HUES6 (cell line): ENCODE data around the gene ZNF862.
A peak's percentile ranks its signal among the peaks of the same experiment; 100 is the strongest.

Experiments used
- H3K27ac ChIP-seq: 2 replicates; pipeline ENCODE4 v1.7.0; 2013; ENCODE audit warnings: low read depth, mild to moderate bottlenecking, low read length, inconsistent platforms
- H3K27me3 ChIP-seq: 2 replicates; pipeline ENCODE4 v1.6.1; 2013; ENCODE audit warnings: low read length; ENCODE audit not compliant: control insufficient read depth, insufficient read depth
- H3K36me3 ChIP-seq: 2 replicates; pipeline ENCODE4 v1.6.1; 2013; ENCODE audit warnings: low read length; ENCODE audit not compliant: control insufficient read depth, insufficient read depth
- H3K4me1 ChIP-seq: 2 replicates; pipeline ENCODE4 v1.6.1; 2013; ENCODE audit warnings: low read length; ENCODE audit not compliant: control insufficient read depth, insufficient read depth
- H3K4me3 ChIP-seq: 2 replicates; pipeline ENCODE4 v1.5.1; 2013; ENCODE audit warnings: low read depth, low read length
- H3K9ac ChIP-seq: one replicate; pipeline ENCODE4 v1.6.1; 2013; ENCODE audit warnings: mild to moderate bottlenecking, low read length
- H3K9me3 ChIP-seq: 2 replicates; pipeline ENCODE4 v1.6.1; 2013; ENCODE audit warnings: low read depth, low read length; ENCODE audit not compliant: control insufficient read depth, insufficient read depth

ZNF862 gene

GRCh38 chr7:149834601-149835000 is 3.6 kb upstream of the ZNF862 start:
- Histone ChIP-seq H3K4me1 (peaks cover 17% of the 10 kb centered on the region), H3K36me3 (no peaks in the 10 kb centered on the region), H3K4me3 (no peak overlapping the region), H3K27ac (no peak overlapping the region), H3K9me3 (no peaks in the 10 kb centered on the region), H3K27me3 (peaks cover 34% of the 10 kb centered on the region), H3K9ac (no peak overlapping the region)

GRCh38 chr7:149836434-149836833 is 1.7 kb upstream of the ZNF862 start:
- H3K9ac ChIP-seq, result no peak overlapping the region
- H3K9me3 ChIP-seq, result no peaks in the 10 kb centered on the region
- no peak overlapping the region for H3K4me3 ChIP-seq
- peaks cover 13% of the 10 kb centered on the region for H3K4me1 ChIP-seq
- peaks cover 26% of the 10 kb centered on the region for H3K27me3 ChIP-seq
- no peak overlapping the region for H3K27ac ChIP-seq
- H3K36me3 ChIP-seq, result no peaks in the 10 kb centered on the region

- no peaks in the 10 kb centered on the region for H3K36me3 ChIP-seq
- no peak overlapping the region for H3K9ac ChIP-seq
- H3K4me1 ChIP-seq, result peaks cover 10% of the 10 kb centered on the region; the same call in 1 of the 2 replicates
- H3K4me3 ChIP-seq, result no peak overlapping the region
- no peaks in the 10 kb centered on the region for H3K9me3 ChIP-seq
- H3K27me3 ChIP-seq, result peaks cover 35% of the 10 kb centered on the region
- no peak overlapping the region for H3K27ac ChIP-seq
These were observed 481 bp upstream of the ZNF862 start for GRCh38 chr7:149837564-149838223.

DNA sequence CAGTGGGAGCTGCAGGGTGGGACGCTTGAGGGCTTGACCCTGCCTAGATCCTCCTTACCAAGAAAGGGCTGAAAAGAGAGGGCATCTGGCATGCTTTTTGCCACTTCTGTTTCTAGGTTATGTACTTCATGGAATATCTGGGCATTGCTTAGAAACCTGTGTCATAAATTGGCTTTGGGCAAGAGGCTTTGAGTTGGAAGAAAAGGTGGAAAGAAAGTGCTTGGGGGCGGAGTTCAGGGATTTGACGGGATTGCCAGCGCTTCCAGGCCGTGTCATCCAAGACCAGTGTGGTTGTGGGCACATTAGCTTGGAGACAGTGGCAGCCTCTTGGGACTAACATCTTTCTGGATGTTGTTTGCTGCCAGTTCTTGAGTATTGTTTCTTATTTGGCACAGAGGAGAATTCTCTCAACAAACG is 825 bp downstream of the ZNF862 start:
- no peaks in the 10 kb centered on the region for H3K36me3 ChIP-seq
- H3K27ac ChIP-seq, result no peak overlapping the region
- peaks cover 35% of the 10 kb centered on the region for H3K27me3 ChIP-seq
- H3K9me3 ChIP-seq, result no peaks in the 10 kb centered on the region
- peak overlapping the region; percentile 74 for H3K9ac ChIP-seq
- peaks cover 10% of the 10 kb centered on the region; the same call in 1 of the 2 replicates for H3K4me1 ChIP-seq
- peak overlapping the region; percentile 98 for H3K4me3 ChIP-seq

DNA sequence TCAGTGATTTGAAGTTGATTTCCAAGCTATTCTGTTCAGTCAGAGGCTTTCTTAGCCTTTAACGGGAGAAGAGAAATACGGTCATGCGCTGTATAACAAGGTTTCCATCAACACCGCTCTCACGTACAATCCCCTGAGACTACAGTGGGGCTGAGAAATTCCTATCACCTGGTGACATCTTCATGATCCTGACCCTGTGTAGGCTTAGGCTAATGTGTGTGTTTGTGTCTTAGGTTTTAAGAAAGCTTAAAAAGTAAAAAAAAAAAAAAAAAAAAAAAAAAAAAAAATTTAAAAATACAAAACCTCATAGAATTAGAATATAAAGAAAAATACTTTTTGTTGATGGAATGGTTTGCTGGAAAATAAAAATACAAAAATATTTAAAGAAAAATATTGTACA is 1.8 kb downstream of the ZNF862 start:
- Histone ChIP-seq H3K9ac (no peak overlapping the region), H3K27ac (no peak overlapping the region), H3K9me3 (no peaks in the 10 kb centered on the region), H3K4me3 (0 out of 2 replicates have a peak overlapping the region, but pooled peaks have one; percentile 98), H3K36me3 (no peaks in the 10 kb centered on the region), H3K4me1 (peaks cover 10% of the 10 kb centered on the region; the same call in 1 of the 2 replicates), H3K27me3 (peaks cover 26% of the 10 kb centered on the region)

DNA sequence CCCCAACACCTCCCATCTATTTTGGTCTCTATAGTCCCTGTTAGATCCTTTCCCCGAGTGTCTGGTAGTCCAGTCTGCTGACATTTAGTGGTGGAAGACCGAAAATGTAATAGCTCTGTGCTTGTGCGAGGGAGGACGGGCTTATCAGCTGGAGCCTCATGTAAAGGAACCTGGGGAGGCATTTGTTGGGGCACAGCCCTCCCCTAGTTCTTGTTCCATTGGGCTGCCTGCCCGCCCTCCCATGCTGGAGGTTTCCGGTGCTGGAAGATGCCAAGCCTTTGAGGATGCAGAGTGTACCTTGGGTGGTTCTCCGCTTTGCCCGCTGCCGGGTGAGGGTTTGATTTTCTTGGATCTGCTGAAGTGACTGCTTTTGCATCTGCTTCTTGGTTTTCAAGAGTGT is 5.4 kb downstream of the ZNF862 start:
- Histone ChIP-seq H3K27ac (no peak overlapping the region), H3K9ac (no peak overlapping the region), H3K36me3 (no peaks in the 10 kb centered on the region), H3K9me3 (no peaks in the 10 kb centered on the region), H3K4me3 (no peak overlapping the region), H3K4me1 (peaks cover 6% of the 10 kb centered on the region; the same call in 1 of the 2 replicates), H3K27me3 (peaks cover 20% of the 10 kb centered on the region)

DNA sequence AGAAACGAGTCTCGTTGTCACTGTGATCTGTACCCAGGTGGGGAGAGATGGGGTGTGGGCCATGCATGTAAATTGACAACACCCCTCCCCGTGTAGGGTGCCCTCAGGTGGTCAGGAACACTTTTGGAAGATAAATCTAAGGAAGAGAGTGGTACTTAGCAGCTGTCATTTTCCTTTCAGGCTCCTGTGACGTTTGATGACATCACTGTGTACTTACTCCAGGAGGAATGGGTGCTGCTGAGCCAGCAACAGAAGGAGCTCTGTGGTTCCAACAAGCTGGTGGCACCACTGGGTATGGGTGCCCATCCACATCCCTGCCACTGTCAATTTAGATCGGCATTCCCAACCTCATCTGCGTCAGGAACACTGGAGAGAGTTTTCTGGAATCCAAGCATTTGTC is 6.3 kb downstream of the ZNF862 start:
- Histone ChIP-seq H3K36me3 (no peaks in the 10 kb centered on the region), H3K4me1 (peaks cover 3% of the 10 kb centered on the region; the same call in 1 of the 2 replicates), H3K27ac (no peak overlapping the region), H3K9ac (no peak overlapping the region), H3K4me3 (no peak overlapping the region), H3K9me3 (no peaks in the 10 kb centered on the region), H3K27me3 (peaks cover 14% of the 10 kb centered on the region)

- Histone ChIP-seq H3K4me1 (no peaks in the 10 kb centered on the region), H3K36me3 (no peaks in the 10 kb centered on the region), H3K27ac (no peak overlapping the region), H3K9me3 (no peaks in the 10 kb centered on the region), H3K4me3 (no peak overlapping the region), H3K9ac (no peak overlapping the region), H3K27me3 (peaks cover 11% of the 10 kb centered on the region)
These were observed 7.2 kb downstream of the ZNF862 start for GRCh38 chr7:149845257-149845980.

GRCh38 chr7:149846021-149846420 is 7.8 kb downstream of the ZNF862 start:
- Histone ChIP-seq H3K4me3 (no peak overlapping the region), H3K27me3 (peaks cover 11% of the 10 kb centered on the region), H3K27ac (no peak overlapping the region), H3K36me3 (no peaks in the 10 kb centered on the region), H3K9ac (no peak overlapping the region), H3K9me3 (no peaks in the 10 kb centered on the region), H3K4me1 (no peaks in the 10 kb centered on the region)

DNA sequence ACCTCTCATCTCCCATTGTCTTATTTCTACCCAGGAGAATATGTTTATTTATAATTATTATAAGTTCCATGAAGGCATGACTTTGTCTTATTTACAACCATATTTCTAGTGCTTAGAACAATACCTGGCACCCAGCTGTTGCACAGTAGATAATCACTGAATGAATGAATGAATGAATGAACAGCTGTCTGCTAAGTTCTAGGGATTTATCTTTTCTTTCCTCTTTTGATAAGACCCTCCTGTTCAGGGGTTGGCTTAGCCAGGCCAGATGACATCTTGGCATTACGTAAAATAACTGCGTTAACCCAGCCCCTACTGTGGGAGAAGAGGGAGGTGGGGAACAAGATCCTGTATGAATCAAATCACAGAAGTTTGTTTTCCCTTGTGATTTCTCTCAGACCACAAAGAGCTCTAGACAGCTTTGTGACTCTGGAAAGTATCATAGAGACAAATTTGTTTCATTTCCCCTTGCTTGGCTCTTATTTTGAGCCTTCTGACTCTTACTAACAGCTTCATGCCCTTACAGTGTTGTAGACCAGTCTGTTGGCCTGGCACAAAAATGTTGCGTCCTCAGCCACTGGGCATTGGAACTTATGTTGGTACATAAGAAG is 8.4 kb downstream of the ZNF862 start:
- peaks cover 11% of the 10 kb centered on the region for H3K27me3 ChIP-seq
- no peak overlapping the region for H3K27ac ChIP-seq
- H3K4me3 ChIP-seq, result no peak overlapping the region
- no peaks in the 10 kb centered on the region for H3K4me1 ChIP-seq
- no peaks in the 10 kb centered on the region for H3K36me3 ChIP-seq
- H3K9ac ChIP-seq, result no peak overlapping the region
- H3K9me3 ChIP-seq, result no peaks in the 10 kb centered on the region

GRCh38 chr7:149849174-149849573 is 11.0 kb downstream of the ZNF862 start:
- Histone ChIP-seq H3K9me3 (no peaks in the 10 kb centered on the region), H3K4me3 (no peak overlapping the region), H3K27me3 (no peaks in the 10 kb centered on the region), H3K36me3 (no peaks in the 10 kb centered on the region), H3K27ac (no peak overlapping the region), H3K9ac (no peak overlapping the region), H3K4me1 (peaks cover 4% of the 10 kb centered on the region)
